Immature natural killer cell (primary cell): ENCODE results near the gene ABI1. TPM values are rescaled to one million over a fixed set of nuclear protein-coding genes. Genes with fewer than 3 reads are reported as not detected.
"Not testable (repeated sequence)": the region's sequence is repeated elsewhere in the genome, so short reads cannot be mapped to it uniquely, and the experiment has no call there.

ENCODE experiments used
- DNase-seq, 3 donors: peaks; one replicate each; pipeline ENCODE4 v3.0.0; 2022; ENCODE audit warnings: mixed read lengths in 1 of 3
- H3K27ac Mint-ChIP-seq, 6 donors: one replicate each; pipeline ENCODE4 v1.8.0; 2020; ENCODE audit warnings: mixed read lengths in 6 of 6, mild to moderate bottlenecking in 5 of 6, inconsistent platforms in 4 of 6, moderate library complexity in 3 of 6
- H3K27me3 Mint-ChIP-seq, 3 donors: one replicate each; pipeline ENCODE4 v1.8.0; 2020 to 2021; ENCODE audit warnings: low read depth in 3 of 3, mild to moderate bottlenecking in 3 of 3, mixed read lengths in 3 of 3, moderate library complexity in 3 of 3, inconsistent platforms in 1 of 3
- H3K36me3 Mint-ChIP-seq, 3 donors: one replicate each; pipeline ENCODE4 v1.8.0; 2020; ENCODE audit warnings: mixed read lengths in 3 of 3, inconsistent platforms in 2 of 3, mild to moderate bottlenecking in 2 of 3
- H3K4me1 Mint-ChIP-seq, 2 donors: one replicate each; pipeline ENCODE4 v1.8.0; 2020; ENCODE audit warnings: inconsistent platforms in 2 of 2, mild to moderate bottlenecking in 2 of 2, mixed read lengths in 2 of 2, moderate library complexity in 1 of 2
- H3K4me3 Mint-ChIP-seq, 5 donors: one replicate each; pipeline ENCODE4 v1.8.0; 2020; ENCODE audit warnings: mild to moderate bottlenecking in 5 of 5, mixed read lengths in 5 of 5, inconsistent platforms in 3 of 5, moderate library complexity in 3 of 5
- H3K9me3 Mint-ChIP-seq, 6 donors: one replicate each; pipeline ENCODE4 v1.8.0; 2020; ENCODE audit warnings: mild to moderate bottlenecking in 6 of 6, mixed read lengths in 6 of 6, inconsistent platforms in 4 of 6, moderate library complexity in 3 of 6
- polyA plus RNA-seq, 3 donors: library from polyadenylated mRNA; unstranded; fragments of 300-500 nt; fragmentation: Illumina TruSeq; gene quantifications; one replicate each; pipeline ENCODE4 v1.2.3, GENCODE V29; 2021

ABI1 gene
- polyA plus RNA-seq, 3 donors from 2014 or later = 65.0 to 85.3 (median 84.0) TPM

DNA sequence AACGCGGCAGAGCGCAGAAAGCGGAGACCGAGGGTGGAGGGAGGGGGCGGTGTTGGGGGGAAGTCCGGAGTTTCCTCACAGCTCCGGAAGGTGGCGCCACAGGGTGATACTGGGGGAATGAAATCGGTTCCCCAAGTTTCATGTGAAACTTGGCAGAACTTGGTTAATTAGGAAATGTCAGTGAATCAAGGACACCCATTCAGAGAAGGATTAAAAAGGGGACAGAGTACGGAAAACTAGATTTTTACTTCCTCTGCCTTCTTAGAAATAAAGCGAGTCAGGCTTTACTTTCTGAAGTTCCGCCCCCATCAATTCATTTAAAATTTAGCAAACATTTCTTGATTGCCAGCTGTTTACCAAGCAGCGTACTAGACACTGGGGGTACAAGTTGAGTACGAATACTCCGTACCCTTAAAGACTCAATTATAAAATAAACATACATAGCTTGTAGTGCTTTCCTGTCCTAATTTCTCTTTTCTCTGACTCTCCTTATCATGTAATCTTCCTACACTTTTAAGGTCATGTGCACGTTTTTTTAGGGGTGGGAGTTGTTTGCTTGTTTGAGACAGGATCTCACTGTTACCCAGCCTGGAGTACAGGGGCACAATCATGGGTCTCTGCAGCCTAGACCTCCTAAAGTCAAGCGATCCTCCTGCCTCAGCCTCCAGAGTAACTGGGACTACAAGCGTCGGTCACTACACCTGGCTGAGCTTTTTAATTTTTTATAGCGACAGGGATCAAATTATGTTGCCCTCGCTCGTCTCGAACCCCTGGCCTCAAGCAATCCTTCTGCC lies 644 bp upstream of the ABI1 start:
- H3K9me3 Mint-ChIP-seq = no peaks in the 10 kb centered on the region
- H3K27ac Mint-ChIP-seq = peak overlapping the region; percentile 96 to 100 (median 98)
- DNase-seq = no peak
- no peaks in the 10 kb centered on the region for H3K36me3 Mint-ChIP-seq
- H3K4me3 Mint-ChIP-seq = peak overlapping the region; percentile 96 to 99 (median 97)
- peaks cover 36 to 46% of the 10 kb centered on the region in 2 donors for H3K4me1 Mint-ChIP-seq
- H3K27me3 Mint-ChIP-seq = peaks cover 16 to 19% (median 18%) of the 10 kb centered on the region in 3 donors

DNA sequence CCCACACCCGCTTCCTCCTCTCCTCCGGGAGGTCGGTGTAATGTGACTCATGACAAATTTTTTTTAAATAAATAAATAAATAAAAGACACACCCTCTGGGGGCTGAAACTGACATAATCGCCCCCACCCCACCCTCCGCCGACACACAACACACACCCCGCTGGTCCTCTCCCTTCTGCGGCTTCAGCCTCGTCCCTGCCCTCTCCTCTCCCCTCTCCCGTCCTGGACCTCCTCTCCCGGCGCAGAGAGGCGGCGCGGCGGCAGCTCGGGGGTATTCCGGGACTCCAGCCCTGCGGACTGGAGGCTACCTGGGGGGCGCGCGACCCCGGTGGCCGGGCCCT lies 686 bp downstream of the ABI1 start:
- Mint-ChIP-seq H3K27me3 (peaks cover 14 to 18% (median 17%) of the 10 kb centered on the region in 3 donors), H3K4me1 (peaks cover 45 to 57% of the 10 kb centered on the region in 2 donors), H3K27ac (peak overlapping the region; percentile 95 to 100 (median 97)), H3K4me3 (peak overlapping the region; percentile 96 to 99 (median 97)), H3K9me3 (no peaks in the 10 kb centered on the region), H3K36me3 (no peaks in the 10 kb centered on the region)
- DNase-seq = peak in 2 of 3 donors; percentile 73 to 74

DNA sequence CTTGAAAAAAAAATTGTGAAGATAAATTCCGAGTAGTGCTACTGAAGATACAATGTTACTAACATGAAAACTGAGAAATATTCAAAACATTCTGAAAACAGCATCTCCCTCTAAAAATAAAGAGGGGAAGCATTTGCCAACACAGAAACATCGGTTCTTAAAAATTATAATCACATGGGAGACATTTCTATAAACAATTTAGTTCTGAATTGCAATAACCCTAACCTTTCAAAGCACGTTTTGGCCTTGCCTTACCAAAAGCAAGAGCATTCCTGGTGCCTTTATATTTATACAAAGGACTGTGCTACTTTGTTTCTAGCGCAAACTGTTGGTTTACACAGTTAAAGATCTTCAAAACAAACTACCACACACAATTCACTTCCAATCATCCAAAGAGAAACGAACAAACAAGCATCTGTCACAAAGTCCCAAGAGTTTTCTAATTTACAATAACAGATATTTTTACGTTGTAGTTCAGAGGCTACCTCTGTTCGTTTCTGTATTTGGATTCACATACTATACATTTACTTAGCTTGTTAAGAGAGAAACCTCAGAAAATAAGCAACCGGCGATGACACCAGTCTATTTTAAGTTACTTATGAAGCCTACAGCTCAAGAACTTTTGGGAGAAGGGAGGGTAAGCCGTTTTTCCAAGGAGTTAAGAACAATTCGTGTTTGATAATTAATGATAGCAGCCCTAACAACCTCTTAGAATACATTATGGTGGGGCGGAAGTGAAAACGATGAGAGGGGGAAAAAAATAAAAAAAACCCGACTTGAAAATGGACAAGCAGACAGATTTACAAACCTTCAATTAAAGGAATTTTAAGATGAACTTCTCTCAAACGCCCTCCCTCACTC lies 1.3 kb downstream of the ABI1 start:
- Mint-ChIP-seq H3K9me3 (no peaks in the 10 kb centered on the region), H3K36me3 (no peaks in the 10 kb centered on the region), H3K27ac (peak overlapping the region; percentile 95 to 100 (median 96)), H3K27me3 (peaks cover 13 to 18% (median 17%) of the 10 kb centered on the region in 3 donors), H3K4me3 (peak overlapping the region; percentile 96 to 99 (median 97)), H3K4me1 (peaks cover 51 to 63% of the 10 kb centered on the region in 2 donors)
- no peak for DNase-seq

DNA sequence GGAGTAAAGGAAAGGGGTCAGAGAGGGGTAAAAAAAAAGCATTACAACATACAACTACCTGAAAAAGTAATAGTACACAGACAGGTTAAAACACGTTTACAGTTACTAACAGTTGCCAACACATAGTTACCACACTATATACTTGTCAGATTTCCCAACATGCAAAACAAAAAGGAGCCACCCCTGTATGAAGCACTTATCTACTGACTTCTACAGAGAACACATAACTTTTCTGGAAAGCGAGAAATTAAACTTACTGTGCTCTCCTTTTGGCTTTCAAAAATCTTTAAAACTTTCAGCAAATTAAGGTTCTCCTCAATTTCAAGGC lies 2.1 kb downstream of the ABI1 start:
- no peaks in the 10 kb centered on the region for H3K36me3 Mint-ChIP-seq
- no peaks in the 10 kb centered on the region for H3K9me3 Mint-ChIP-seq
- H3K4me1 Mint-ChIP-seq = peaks cover 59 to 71% of the 10 kb centered on the region in 2 donors
- H3K4me3 Mint-ChIP-seq = peak overlapping the region; percentile 96 to 99 (median 97)
- peak overlapping the region; percentile 90 to 100 (median 96) for H3K27ac Mint-ChIP-seq
- peaks cover 13 to 18% (median 17%) of the 10 kb centered on the region in 3 donors for H3K27me3 Mint-ChIP-seq
- peak in 2 of 3 donors; percentile 24 to 27 for DNase-seq

DNA sequence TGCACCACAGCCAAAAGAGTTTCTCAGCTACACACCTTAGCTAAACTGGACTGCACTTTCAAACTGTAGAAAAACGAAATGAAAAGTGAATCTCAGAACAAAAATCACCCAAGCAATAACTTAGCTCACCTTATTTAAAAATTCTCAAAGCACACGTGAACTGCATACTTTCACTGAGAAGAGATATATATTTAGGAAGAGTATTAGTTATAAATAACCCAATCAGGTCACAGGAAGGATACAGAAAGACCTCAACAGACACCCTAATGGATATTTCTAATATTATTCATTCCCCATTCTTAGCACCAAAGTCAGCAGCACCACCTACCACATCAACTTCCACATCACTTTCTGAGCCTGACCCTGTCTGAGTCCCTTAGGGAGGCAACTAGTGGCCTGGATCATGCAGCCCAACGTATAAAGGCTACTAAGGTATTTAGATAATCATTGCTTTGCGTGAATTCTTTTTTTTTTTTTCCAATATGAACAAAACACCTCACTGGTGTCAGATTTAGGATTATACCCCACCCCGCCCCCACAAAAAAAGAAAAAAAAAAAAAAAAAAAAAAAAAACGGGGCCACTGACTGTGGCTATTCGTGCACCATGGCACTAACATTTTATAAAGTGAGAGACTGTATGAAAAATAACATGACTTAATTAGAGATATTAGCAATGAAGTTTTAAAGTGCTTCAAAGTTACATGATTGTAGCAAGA lies 2.6 kb downstream of the ABI1 start:
- H3K9me3 Mint-ChIP-seq = no peaks in the 10 kb centered on the region
- peaks cover 13 to 18% (median 17%) of the 10 kb centered on the region in 3 donors for H3K27me3 Mint-ChIP-seq
- H3K27ac Mint-ChIP-seq = peak overlapping the region; percentile 90 to 100 (median 96)
- DNase-seq = no peak
- H3K36me3 Mint-ChIP-seq = no peaks in the 10 kb centered on the region
- H3K4me3 Mint-ChIP-seq = peak overlapping the region; percentile 96 to 99 (median 97)
- peaks cover 62 to 75% of the 10 kb centered on the region in 2 donors for H3K4me1 Mint-ChIP-seq

DNA sequence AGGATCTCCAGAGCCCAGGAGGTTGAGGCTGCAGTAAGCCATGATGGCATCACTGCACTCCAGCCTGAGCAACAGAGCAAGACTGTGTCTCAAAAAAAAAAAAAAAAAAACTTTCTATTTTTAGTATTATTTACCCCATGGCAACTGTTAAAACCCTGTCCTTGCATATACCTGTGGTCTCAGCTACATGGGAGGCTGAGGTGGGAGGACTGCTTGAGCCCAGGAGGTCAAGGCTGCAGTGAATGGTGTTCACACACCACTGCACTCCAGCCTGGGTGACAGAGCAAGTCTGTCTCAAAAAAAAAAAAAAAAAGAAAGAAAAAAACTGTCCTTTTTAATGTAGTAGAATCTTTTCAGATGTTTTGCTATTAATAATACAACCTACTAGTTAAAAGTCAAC lies 3.2 kb downstream of the ABI1 start:
- H3K4me1 Mint-ChIP-seq = peaks cover 66 to 81% of the 10 kb centered on the region in 2 donors
- H3K36me3 Mint-ChIP-seq, DNase-seq, H3K9me3 Mint-ChIP-seq: not testable (repeated sequence)
- peak overlapping the region; percentile 81 to 99 (median 96) for H3K4me3 Mint-ChIP-seq
- H3K27ac Mint-ChIP-seq = peak overlapping the region; percentile 79 to 100 (median 95)
- H3K27me3 Mint-ChIP-seq = peaks cover 13 to 18% (median 17%) of the 10 kb centered on the region in 3 donors

DNA sequence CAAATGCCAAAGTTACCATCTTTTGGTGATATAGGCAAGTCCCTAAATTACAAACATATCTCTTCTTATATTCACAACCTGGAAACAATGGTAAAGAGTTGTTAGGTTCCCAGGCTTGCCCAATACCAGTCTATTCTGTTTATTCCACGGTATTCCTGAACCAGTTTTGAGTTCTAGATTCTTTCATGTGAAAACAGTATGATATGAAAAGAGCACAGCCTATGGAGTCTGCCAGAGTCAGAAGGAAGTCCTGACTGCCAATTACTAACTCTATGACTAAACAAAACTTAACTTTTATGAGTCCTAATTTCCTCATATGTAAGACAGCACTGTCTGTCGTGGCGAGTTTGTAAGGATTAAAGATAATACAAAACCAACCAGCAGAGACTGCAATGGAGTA lies 5.6 kb downstream of the ABI1 start:
- Mint-ChIP-seq H3K36me3 (peaks cover 0 to 6% (median 5%) of the 10 kb centered on the region in 3 donors), H3K27ac (peak overlapping the region in 3 of 6 donors; percentile 16 to 36 (median 23)), H3K4me1 (peaks cover 73 to 86% of the 10 kb centered on the region in 2 donors), H3K4me3 (peak overlapping the region in 3 of 5 donors; percentile 15 to 27 (median 18)), H3K27me3 (peaks cover 5 to 11% (median 8%) of the 10 kb centered on the region in 3 donors), H3K9me3 (no peaks in the 10 kb centered on the region)
- no peak for DNase-seq

DNA sequence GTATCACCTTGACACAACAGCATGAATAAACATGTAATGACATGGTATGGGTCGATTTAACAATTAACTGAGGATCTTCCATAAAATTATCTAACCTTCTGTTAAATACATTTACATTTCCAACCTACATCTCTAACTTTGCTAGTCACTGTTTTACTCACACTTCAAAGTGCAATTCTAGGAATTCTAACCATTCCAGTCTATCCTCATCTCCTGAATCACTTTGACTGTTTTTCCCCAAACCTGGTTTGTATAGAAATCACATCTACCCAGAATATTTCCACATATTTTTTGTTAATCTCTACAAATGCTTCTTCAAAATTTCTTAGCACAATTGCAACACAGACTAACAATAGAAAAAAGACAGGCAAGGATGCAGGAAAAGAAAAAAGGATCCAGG lies 6.2 kb downstream of the ABI1 start:
- H3K9me3 Mint-ChIP-seq = no peaks in the 10 kb centered on the region
- peak overlapping the region in 5 of 6 donors; percentile 34 to 76 (median 51) for H3K27ac Mint-ChIP-seq
- peaks cover under 1 to 5% (median 2%) of the 10 kb centered on the region in 3 donors for H3K27me3 Mint-ChIP-seq
- peaks cover 80 to 92% of the 10 kb centered on the region in 2 donors for H3K4me1 Mint-ChIP-seq
- peak overlapping the region in 3 of 5 donors; percentile 8 to 51 (median 14) for H3K4me3 Mint-ChIP-seq
- H3K36me3 Mint-ChIP-seq = peaks cover 0 to 6% (median 5%) of the 10 kb centered on the region in 3 donors
- no peak for DNase-seq

DNA sequence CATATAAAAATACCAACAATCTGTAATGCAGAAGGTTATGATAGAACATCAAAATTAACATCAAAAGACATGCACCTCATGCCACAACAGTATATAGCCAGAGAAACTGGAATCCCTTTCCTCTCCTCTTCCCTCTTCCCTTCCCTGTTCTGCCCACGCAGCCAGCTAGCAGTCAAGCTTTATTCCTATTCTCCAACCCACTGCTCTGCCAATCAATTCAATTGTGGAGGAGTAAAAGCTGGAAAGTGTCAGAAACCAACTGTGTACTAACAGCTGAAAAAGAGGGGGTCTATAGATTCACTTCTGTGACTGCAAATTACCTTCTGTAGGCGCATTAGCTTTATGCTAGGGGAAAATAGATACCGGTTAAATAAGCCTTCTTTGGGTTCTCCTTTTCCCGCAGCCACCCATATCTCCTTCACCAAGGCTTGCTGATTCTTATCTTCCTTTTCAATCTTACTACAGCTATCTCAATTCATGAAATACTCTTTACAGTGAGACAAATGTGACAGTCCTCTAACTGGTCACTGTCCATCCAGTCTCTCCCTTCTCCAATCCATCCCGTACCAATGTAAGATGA lies 16.3 kb downstream of the ABI1 start:
- H3K27ac Mint-ChIP-seq = peak overlapping the region; percentile 13 to 88 (median 52)
- H3K4me1 Mint-ChIP-seq = peaks cover 79 to 94% of the 10 kb centered on the region in 2 donors
- H3K36me3 Mint-ChIP-seq = peaks cover 0 to 4% (median 4%) of the 10 kb centered on the region in 3 donors
- H3K4me3 Mint-ChIP-seq = peak overlapping the region; percentile 1 to 42 (median 23)
- no peak for DNase-seq
- H3K27me3 Mint-ChIP-seq = peaks cover 0 to 2% (median 0%) of the 10 kb centered on the region in 3 donors
- no peaks in the 10 kb centered on the region for H3K9me3 Mint-ChIP-seq

DNA sequence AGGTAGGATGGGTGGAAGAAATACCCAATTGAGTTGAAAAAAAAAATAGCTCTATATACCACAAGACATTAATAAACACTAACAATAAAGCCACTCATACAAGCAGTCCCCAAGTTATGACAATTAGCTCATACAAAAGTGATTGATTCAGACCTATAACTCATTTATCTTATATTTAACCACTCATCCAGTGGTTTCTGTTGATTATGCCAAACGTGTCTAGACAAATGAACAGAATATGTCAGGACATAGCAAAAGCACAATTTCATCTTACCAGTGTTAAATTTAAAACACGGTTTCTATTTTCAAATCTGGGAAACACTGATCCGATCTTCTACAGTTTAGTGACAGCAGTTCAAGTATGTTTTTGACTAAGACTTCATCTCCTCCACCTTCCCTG lies 17.0 kb downstream of the ABI1 start:
- Mint-ChIP-seq H3K36me3 (peaks cover 0 to 4% (median 4%) of the 10 kb centered on the region in 3 donors), H3K9me3 (no peaks in the 10 kb centered on the region), H3K4me1 (peaks cover 83 to 94% of the 10 kb centered on the region in 2 donors), H3K27me3 (peaks cover 0 to 2% (median 0%) of the 10 kb centered on the region in 3 donors), H3K27ac (peak overlapping the region; percentile 13 to 88 (median 64)), H3K4me3 (peak overlapping the region in 4 of 5 donors; percentile 27 to 61 (median 32))
- no peak for DNase-seq

DNA sequence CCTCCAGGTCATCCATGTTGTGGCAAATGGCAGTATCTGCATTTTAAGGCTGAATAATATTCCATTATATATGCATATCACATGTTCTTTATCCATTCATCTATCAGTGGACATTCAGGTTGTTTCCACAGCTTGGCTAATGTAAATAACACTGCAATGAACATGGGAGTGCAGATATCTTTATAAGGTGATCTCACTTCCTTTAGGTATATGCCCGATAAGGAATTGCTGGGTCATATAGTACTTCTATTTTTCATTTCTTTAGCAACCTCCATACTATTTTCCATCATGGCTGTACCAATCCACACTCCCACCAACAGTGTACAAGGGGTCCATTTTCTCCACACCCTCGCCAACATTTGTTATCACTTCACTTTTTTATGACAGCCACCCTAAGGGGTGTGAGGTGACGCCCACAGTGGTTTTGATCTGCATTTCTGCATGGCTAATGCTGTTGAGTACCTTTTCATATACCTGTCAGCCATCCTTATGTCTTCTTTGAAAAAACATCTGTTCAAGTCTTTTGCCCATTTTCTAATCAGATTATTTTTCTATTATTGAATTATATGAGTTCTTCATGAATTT lies 18.9 kb downstream of the ABI1 start:
- Mint-ChIP-seq H3K36me3 (peaks cover 0 to 3% (median 3%) of the 10 kb centered on the region in 3 donors), H3K27me3 (peaks cover 0 to 2% (median 0%) of the 10 kb centered on the region in 3 donors), H3K9me3 (no peaks in the 10 kb centered on the region), H3K4me3 (peak overlapping the region; percentile 68 to 84 (median 70)), H3K4me1 (peaks cover 93 to 96% of the 10 kb centered on the region in 2 donors), H3K27ac (peak overlapping the region; percentile 67 to 83 (median 78))
- peak; percentile 52 to 68 (median 57) for DNase-seq

DNA sequence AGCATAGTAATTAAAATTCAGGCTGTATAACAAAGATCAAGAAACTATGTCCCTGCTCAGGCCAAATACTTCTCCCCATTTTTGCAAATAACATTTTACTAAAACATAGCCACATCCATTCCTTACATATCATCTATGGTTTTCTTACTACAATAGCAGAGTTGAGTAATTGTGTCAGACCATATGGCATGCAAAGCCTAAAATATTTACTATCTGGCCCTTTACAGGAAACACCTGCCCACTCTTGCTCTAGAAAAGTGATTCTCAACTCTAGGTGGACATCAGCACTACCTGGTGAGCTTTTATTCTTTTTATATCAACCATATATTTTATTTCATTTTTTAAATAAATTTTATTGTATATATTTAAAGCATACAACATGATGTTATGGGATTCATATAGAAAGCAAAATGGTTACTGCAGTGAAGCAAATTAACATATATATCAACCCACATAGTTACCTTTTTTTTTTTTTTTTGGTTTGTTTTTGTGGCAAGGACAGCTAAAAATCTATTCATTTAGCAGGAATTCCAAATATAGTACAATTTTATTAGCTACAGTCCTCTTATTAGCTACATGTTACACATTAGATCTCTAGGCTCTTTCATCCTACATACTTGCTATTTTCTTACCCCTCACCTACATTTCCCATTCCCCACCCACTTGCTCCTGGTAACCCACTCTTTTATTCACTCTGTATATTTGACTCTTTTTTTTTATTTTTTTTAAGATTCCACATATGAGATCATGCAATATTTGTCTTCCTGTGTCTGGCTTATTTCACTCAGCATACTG lies 19.6 kb downstream of the ABI1 start:
- peaks cover 93 to 96% of the 10 kb centered on the region in 2 donors for H3K4me1 Mint-ChIP-seq

More for the DNA sequence above, 19.6 kb downstream of the ABI1 start:
- Mint-ChIP-seq H3K27ac (peak overlapping the region; percentile 26 to 90 (median 78)), H3K27me3 (peaks cover 0 to 2% (median 0%) of the 10 kb centered on the region in 3 donors), H3K36me3 (no peaks in the 10 kb centered on the region), H3K9me3 (no peaks in the 10 kb centered on the region), H3K4me3 (peak overlapping the region; percentile 68 to 84 (median 70))
- no peak for DNase-seq
